Measurements from ENCODE around the gene SKAP2. TPM values are rescaled to one million over a fixed set of nuclear protein-coding genes. Genes with fewer than 3 reads are reported as not detected.

SKAP2 gene
- total RNA-seq, 1 experiment from 2014 or later: 30.7 TPM

GRCh38 chr7:26626156-26626555 is 238.2 kb downstream of the SKAP2 start:
- TF ChIP-seq ZBTB33 (IDR thresholded peaks at IDR 0.05; ENCODE audit: extremely low read depth, insufficient replicate concordance, low read length) (no peak), SIN3A (IDR thresholded peaks at IDR 0.05; ENCODE audit: low read depth) (no peak), MAX (IDR thresholded peaks at IDR 0.05) (no peak), ELF1 (IDR thresholded peaks at IDR 0.05; ENCODE audit: borderline replicate concordance, low read depth) (no peak), YY1 (IDR thresholded peaks at IDR 0.05; ENCODE audit: extremely low read depth, insufficient replicate concordance, low read depth, low read length) (no peak), REST (IDR thresholded peaks at IDR 0.05; ENCODE audit: low read depth) (no peak), POLR2A (IDR thresholded peaks at IDR 0.05; ENCODE audit: borderline replicate concordance, extremely low read depth, insufficient read depth, insufficient read length) (no peak), CBX3 (IDR thresholded peaks at IDR 0.05; ENCODE audit: low read depth) (no peak), EZH2phosphoT487 (IDR thresholded peaks at IDR 0.05; ENCODE audit: borderline replicate concordance) (no peak), ATF3 (IDR thresholded peaks at IDR 0.05) (no peak), EGR1 (IDR thresholded peaks at IDR 0.05; ENCODE audit: low read depth) (no peak), CEBPB (IDR thresholded peaks at IDR 0.05; ENCODE audit: low read depth) (no peak)

More at GRCh38 chr7:26626156-26626555, 238.2 kb downstream of the SKAP2 start:
- Histone ChIP-seq H3K9me2 (ENCODE audit: insufficient read depth) (no peaks in the 10 kb centered on the region), H3K27ac (ENCODE audit: low read depth, low read length) (no peak overlapping the region), H3K4me3 (replicated peaks in 1 of 2; ENCODE audit: low read depth in 1 of 2, low read length in 2 of 2) (no peak overlapping the region), H3K9me3 (ENCODE audit: control insufficient read depth in 1 of 2, insufficient read depth in 1 of 2, low read depth in 1 of 2, low read length in 2 of 2) (no peaks in the 10 kb centered on the region), H3K4me2 (ENCODE audit: low read length) (no peak overlapping the region), H3K9ac (ENCODE audit: low read length) (no peak overlapping the region), H2AFZ (ENCODE audit: low read depth, low read length, poor library complexity, severe bottlenecking) (no peak overlapping the region), H3K4me1 (ENCODE audit: control insufficient read depth in 1 of 2, insufficient read depth in 2 of 2, low read length in 2 of 2) (no peaks in the 10 kb centered on the region), H3K36me3 (ENCODE audit: control insufficient read depth in 1 of 2, insufficient read depth in 2 of 2, low read length in 2 of 2) (no peaks in the 10 kb centered on the region), H4K20me1 (ENCODE audit: insufficient read depth) (no peaks in the 10 kb centered on the region), H3K27me3 (ENCODE audit: insufficient read depth, low read length) (no peaks in the 10 kb centered on the region), H3K79me2 (ENCODE audit: insufficient read depth, low read length) (no peaks in the 10 kb centered on the region)
- POLR2A ChIA-PET: no interaction called here
- BruUV-seq (replicated peaks): no TSS peak
- CTCF ChIA-PET: no interaction called here
- RAD21 ChIA-PET (ENCODE audit: low non-redundant PET in 1 of 2, low total read pairs in 2 of 2, uncharacterized antibody in 2 of 2, unreplicated experiment in 2 of 2): no interaction called here
- DNase-seq (ENCODE audit: low read depth, low spot score) (no peak), ATAC-seq (no peak)
- intact Hi-C loops (cut with micrococcal nuclease): no loop called here
